GM18520 (cell line): ENCODE data around the gene TMPRSS9.

Experiments
- ATAC-seq: cut with Tn5 transposase; IDR thresholded peaks from one replicate; pipeline ENCODE4 v1.9.1; 2021; ENCODE audit not compliant: unreplicated experiment

TMPRSS9 gene

GRCh38 chr19:2329149-2329478, 31.0 kb upstream of the TMPRSS9 start:
- ATAC-seq, result no peak

- no peak for ATAC-seq
Observed at GRCh38 chr19:2329501-2329916, 30.6 kb upstream of the TMPRSS9 start.

GRCh38 chr19:2330255-2330631, 29.8 kb upstream of the TMPRSS9 start:
- ATAC-seq, result no peak

GRCh38 chr19:2330632-2331284, 29.3 kb upstream of the TMPRSS9 start:
- no peak for ATAC-seq

- no peak for ATAC-seq
Observed at GRCh38 chr19:2331601-2332246, 28.3 kb upstream of the TMPRSS9 start.

- no peak for ATAC-seq
Observed at GRCh38 chr19:2332341-2333026, 27.6 kb upstream of the TMPRSS9 start.

GRCh38 chr19:2333027-2333806, 26.8 kb upstream of the TMPRSS9 start:
- no peak for ATAC-seq

- no peak for ATAC-seq
Observed at GRCh38 chr19:2333807-2334211, 26.3 kb upstream of the TMPRSS9 start.

GRCh38 chr19:2334426-2334825, 25.6 kb upstream of the TMPRSS9 start:
- no peak for ATAC-seq

- no peak for ATAC-seq
Observed at GRCh38 chr19:2334986-2335846, 24.8 kb upstream of the TMPRSS9 start.

- no peak for ATAC-seq
Observed at GRCh38 chr19:2335848-2336247, 24.2 kb upstream of the TMPRSS9 start.

- ATAC-seq, result no peak
Observed at GRCh38 chr19:2336528-2337328, 23.3 kb upstream of the TMPRSS9 start.

- no peak for ATAC-seq
Observed at GRCh38 chr19:2337329-2337707, 22.7 kb upstream of the TMPRSS9 start.

GRCh38 chr19:2338055-2338615, 21.9 kb upstream of the TMPRSS9 start:
- ATAC-seq, result no peak

GRCh38 chr19:2338751-2339643, 21.1 kb upstream of the TMPRSS9 start:
- no peak for ATAC-seq

GRCh38 chr19:2339644-2340310, 20.3 kb upstream of the TMPRSS9 start:
- no peak for ATAC-seq

- ATAC-seq, result no peak
Observed at GRCh38 chr19:2340496-2341243, 19.4 kb upstream of the TMPRSS9 start.
